Kidney glomerular epithelial cell (primary cell): ENCODE measurements around the gene STOX2.

Source experiments
- DNase-seq: peaks from one replicate; lab custom pipeline; 2025; lab: John Stamatoyannopoulos, UW

Gene STOX2, protein sequence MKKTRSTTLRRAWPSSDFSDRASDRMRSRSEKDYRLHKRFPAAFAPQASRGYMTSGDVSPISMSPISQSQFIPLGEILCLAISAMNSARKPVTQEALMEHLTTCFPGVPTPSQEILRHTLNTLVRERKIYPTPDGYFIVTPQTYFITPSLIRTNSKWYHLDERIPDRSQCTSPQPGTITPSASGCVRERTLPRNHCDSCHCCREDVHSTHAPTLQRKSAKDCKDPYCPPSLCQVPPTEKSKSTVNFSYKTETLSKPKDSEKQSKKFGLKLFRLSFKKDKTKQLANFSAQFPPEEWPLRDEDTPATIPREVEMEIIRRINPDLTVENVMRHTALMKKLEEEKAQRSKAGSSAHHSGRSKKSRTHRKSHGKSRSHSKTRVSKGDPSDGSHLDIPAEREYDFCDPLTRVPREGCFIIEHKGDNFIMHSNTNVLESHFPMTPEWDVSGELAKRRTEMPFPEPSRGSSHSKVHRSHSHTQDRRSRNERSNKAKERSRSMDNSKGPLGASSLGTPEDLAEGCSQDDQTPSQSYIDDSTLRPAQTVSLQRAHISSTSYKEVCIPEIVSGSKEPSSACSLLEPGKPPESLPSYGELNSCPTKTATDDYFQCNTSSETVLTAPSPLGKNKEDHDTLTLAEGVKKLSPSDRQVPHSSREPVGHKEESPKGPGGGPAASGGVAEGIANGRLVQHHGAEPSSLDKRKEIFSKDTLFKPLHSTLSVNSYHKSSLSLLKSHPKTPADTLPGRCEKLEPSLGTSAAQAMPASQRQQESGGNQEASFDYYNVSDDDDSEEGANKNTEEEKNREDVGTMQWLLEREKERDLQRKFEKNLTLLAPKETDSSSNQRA (N-terminal part only)

DNA sequence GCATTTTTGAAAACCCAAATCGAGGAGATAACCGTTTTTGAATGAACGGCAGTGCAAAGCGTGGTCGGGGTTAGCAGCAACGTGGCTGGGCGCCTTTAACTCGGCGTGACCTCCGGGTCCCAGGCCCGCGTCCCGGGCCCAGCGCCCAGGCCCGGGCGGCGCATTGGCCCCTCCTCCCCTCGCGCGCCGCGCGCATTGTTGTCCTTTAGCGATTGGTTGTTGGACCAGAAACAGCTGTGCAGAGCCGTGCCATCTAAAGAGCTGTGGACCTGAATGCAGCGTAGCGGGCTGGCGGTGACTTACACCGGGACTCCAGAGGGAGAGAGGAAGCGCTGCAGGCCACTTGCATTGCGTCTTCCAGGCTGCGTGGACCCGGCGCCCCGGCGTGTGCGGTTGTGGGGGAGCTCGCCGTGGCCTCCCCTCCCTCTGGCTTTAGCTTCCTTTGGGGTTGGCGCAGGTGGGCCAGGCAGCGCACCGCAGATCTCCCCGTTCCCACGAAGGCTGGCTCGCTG is at the start of gene STOX2:
Gene STOX2, plus strand, starts transcription at position 227 of the 512 bp plus-strand sequence. CDS start 1,484 bp downstream, outside the sequence.
- peak; percentile 45 for DNase-seq

DNA sequence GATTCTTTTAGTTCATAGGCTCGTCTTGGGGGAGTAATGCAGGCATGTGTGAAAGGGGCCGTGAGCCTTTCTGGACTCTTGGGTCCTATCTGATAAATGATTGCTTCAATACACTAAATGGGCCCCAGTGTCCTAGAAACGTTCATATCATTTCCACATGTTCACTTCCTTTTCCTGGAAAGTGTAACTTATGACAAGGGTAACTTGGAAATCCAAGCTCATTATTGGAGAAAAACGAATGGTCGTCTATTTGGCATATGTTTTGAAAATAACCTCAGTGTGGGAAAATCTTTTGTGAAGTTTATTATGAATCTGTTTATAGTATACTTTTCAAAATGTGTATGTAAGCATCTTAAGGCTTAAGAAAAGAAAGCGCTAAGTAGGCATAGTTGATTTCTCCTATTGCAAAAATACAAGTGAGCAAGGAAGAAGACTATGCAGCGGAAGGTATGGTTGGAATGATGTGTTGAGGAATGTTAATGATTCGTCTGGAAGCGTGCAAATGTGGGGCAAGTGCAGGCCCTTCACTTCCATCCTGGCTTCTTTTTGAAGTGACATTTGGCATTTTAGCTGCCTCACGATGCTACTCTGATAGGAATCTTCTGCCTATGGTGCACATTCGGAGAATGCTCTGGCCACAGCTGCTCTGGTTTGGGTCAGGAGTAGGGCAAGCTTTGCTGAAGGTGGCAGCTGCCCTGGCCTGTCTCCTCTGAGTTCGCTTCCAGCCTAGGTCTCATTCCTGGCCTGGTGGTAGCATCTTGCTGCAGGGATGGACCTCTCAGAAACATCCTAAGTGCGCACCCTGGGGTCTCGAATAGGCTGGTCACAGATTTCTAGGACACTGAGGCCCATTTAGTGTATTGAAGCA is 49.5 kb upstream of the STOX2 start:
- no peak for DNase-seq

DNA sequence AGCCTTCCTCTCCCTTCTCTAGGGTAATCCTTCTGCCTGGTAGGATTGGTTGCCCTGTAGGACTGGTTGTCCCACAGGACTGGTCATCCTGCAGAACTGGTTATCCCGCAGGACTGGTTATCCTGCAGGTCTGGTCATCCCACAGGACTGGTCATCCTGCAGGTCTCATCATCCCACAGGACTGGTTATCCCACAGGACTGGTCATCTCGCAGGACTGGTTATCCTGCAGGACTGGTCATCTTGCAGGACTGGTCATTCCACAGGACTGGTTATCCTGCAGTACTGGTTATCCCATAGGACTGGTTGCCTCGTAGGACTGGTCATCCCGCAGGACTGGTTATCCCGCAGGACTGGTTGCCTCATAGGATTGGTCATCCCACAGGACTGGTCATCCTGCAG is 48.1 kb upstream of the STOX2 start:
- no peak for DNase-seq

DNA sequence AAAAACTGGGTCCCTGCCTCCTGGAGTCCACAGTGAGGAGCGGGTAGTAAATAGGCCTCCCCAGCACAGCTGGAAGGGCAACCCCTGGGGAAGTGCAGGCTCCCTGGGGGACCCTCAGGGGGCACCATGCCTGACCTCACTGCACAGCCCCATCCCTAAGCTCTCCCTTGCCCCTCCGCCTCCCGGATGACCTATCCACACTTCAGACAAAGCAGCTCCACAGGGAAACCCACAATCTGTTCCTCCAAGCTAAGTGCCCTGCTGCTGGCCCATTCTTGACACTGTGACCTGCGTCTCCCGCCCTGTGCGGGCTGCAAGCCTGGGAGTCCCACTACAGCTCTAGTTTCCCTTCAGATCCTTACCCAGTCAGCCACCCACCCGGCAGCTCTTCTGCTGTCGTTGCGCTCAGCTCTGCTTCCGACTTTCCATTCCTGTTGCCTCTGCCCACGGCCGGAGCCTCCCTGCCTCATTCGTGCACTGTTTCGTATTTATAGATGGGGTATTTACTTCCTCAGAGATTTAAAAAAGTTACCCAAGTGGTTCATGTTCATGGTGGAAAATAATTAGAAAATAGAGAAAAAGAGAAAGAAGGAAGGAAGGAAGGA is 47.0 kb upstream of the STOX2 start:
- no peak for DNase-seq

DNA sequence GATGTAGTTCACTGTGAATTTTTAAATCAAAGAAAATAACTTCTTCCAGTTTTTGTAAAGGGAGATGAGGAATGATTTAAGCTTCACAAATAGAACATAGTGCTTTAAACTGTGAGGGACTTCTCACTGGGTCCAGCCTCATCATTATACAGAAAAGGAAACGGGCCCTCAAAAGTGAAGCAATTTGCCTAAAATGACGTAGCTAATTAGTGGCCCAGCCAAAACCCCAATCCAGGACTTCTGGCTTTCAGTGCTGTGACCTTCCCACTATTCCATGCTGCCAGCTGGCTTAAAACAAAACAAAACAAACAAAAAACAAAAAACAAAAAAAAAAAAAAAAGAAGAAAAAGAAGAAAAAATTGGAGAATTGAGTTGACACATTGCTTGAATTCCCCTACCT is 45.0 kb upstream of the STOX2 start:
- DNase-seq: no peak

DNA sequence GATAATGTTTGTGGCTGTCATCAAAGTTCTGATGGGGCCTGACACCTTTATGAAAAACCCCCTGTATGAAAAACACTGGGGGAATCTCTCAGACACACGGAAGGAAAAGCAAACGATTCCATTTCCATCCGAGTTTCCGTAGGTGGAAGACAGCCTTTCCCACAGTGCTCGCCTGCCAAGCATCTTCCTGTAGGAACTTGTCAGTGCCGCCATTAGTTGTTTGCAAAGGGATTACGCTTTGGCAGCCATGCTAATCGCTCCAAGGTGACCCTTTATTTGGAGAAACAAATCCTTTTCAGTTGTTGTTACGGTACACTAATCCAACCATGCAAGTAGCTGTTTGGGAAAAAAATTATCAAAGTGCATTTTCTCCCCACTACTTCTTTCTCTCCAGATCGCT is 44.4 kb upstream of the STOX2 start:
- no peak for DNase-seq

DNA sequence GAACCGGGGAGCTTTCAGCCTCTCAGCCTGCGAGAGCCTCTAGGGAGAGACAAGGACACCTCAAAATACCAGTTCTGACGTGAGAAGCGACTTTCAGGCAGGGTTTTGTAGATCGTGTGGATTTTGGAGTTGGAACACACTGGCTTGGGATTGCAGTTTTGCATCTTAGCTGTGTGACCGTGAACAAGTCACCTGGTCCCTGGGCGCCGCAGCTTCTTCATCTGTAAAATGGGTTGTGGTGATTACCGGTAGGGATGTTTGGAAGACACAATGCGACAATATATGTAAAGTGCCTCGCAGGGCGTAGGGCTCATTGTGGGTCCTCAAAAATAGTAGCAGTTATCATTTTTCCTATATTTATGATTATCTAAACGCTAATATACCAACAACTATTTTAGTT is 43.7 kb upstream of the STOX2 start:
- DNase-seq: no peak

DNA sequence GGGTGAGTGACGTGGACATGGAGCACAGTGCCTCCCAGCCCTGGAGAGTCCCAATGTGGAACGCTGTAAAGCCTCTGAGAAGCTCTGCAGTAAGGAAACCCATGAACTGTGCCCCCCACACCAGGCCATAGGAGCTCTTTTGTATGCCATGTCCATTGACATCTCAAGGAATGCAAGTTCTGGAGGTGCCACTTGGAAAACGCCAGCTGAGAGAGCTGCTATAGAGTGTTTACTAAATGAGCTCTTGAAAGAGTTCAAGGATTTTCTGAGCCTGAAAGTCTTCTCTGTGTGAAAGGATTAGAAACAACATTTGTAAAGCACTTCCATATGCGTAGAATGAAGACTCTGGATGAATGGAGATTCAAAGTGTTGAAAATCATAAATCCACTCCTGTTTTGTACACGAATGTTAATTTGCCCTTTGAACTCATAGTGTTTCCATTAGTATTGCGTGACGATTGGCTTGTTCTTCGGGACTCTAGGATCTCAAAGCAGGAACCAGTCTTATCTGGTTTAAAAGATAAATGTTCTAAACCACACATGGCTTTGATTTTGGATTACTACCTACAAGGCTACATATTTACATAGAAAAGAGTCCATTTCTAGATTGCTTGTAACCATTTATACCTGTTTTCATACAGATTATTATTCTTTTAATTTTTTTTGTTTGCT is 41.8 kb upstream of the STOX2 start:
- no peak for DNase-seq

DNA sequence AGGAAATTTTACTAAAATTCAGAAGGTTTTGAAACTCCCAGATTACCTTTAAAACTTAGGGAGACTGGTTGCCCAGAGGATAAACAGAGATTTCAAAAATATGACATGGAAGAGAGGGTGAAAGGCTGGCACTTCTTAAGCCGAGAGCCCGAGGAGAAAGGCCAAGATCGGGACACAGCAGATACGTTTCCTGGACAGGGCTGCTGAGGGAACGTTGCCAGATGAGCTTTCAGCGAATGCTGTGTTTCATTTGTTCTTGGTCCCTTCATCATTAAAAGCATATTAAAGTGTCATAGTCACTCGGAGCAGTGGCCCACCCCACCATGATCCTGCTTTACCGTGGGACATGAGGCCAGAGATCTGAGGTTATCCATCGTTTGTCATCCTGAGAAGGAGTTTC is 37.9 kb upstream of the STOX2 start:
- DNase-seq: no peak

DNA sequence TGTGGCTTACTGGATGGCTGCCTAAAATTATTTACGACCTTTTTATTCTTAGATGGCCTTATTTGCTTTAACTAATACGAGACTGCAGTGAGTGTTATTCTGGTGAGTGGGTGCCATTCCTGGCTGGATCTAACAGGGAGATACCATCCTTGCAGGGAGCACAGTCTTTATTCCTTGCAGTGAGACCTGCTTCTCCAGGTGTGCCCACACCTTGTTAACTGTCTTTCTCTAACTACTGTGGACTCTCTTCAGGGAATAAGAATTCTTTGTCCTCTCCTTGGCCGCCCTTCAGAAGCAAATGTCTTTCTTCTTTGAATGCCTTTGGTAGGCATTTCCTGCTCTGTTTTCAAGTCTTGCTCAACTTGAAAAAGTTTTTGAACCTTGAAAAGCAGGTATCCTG is 34.1 kb upstream of the STOX2 start:
- no peak for DNase-seq

DNA sequence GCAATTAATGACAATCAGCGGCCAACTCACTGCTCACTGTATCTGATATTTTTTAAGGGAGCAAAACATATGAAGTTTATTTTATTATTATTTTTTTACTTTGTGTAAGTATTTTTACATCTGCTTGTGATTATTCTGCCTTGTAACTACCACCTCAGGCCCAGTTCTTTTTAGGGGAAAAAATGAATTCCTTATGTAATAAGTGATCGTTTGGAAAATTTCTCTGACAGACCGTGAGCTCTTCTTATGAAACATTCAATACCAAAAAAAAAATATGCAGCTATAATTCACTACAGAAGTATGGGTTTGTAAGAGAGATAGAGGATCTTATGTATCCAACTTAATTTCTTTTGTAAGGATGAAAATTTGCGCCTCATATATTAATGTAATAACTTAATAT is 33.5 kb upstream of the STOX2 start:
- no peak for DNase-seq

DNA sequence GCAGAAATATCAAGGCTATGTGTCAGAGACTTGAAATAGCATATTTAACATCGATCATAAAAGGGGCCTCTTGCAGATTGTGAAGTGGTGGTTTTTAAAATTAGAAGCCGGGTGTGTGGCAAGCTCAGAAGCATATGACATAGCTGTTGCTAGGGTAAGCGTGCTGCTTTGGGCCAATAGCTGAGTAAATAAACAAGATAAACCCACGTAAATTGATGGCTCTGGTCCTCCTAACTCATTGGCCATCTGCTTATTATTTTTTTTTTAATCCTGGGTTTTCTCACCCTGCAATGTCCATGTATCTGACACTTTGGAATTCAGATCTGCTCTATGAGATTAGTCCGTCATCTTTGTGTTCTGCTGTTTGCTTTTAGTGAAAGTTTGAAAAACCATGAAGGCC is 32.6 kb upstream of the STOX2 start:
- DNase-seq: no peak

DNA sequence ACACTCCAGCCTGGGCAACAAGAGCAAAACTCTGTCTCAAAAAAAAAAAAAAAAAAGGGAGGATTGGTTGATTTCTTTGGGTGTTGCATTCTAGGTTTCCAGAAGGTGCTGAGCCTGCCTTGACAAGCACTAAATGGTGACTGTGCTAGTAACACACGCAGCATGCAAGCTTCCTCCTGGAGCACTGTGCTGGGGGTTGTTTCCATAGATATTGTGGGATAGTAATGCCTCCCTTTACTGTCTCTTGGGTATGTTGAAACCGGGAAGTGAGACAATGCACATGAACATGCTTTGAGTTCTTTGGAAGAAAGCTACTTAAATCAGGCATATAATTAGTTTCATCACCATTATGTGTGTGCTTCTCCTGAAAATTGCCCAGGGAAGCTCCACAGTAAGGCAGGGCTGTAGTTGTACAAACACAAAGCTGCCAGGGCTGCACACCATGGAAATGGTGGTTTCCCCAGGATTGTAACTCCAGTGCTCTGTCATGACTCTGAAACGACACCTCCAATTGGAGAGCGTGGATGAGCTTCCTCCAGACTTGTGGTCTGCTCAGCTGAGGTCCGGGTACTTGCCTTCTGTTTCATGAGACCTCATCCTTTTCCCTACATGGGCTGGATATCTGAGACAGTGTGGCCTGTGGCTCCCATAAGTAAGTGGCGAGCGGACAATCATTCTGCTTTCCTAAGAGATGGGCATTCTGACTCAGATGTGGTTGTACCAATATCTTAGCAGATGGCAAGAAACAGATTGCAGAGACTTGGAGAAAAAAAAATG is 31.5 kb upstream of the STOX2 start:
- DNase-seq: no peak

DNA sequence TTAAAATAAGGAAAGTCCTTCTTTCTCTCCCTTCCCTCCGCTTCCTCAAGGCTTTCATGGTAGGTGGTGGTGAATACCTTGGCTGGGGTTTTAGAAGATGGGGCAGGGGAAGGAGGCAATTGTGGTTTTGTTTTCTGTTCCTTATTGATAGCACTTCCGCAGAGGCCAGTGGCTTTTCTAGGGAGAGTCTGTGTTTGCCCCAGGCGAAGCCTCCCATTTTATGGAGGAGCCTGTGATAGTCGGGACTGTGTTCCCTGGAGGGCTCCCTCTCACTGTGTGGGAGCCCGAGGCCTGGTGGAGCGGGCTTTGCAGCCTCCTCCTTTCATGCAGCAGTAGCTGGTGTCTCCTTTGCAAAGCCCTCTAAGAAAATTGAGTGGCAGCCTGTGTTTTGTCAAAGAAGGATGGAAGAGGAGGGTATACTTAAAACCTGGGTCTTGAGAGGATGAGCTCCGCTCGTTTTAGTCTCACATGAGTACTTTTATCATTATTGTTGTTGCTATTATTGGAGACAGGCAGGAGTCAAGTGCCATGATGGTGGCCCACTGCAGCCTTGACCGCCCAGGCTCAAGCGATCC is 29.8 kb upstream of the STOX2 start:
- no peak for DNase-seq

DNA sequence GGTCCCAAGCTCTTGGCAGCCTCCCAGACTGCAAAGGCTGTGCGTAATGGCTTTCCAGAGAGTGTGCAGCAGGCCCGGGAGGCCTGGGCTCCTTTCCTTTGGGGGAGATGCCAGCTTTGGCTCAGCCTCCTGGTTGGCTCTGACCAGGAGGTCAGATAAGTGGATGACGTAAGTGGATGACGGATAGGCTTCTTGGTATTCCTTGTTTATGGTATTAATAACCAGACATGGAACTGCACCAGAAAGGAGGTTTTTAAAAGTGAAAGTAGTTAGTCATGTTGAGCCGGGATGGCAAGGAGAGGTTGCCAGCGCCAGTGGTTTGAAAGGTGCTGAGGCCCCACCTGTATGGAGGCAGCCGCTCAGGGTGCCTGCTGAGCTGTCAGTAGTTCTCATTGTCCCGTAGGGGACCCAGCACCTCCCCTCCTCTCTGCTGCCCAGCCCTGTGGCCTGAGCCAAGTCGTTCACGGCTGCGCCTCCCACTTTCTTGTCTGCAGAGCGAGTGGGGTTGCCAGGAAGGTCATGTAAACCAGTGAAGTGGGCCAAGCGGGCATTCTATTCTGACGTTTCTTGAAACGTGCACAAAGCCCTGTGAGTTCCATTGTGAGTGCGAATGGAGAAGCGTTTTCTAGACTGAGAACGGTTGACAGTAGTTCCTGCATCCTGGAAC is 28.7 kb upstream of the STOX2 start:
- DNase-seq: peak; percentile 91

DNA sequence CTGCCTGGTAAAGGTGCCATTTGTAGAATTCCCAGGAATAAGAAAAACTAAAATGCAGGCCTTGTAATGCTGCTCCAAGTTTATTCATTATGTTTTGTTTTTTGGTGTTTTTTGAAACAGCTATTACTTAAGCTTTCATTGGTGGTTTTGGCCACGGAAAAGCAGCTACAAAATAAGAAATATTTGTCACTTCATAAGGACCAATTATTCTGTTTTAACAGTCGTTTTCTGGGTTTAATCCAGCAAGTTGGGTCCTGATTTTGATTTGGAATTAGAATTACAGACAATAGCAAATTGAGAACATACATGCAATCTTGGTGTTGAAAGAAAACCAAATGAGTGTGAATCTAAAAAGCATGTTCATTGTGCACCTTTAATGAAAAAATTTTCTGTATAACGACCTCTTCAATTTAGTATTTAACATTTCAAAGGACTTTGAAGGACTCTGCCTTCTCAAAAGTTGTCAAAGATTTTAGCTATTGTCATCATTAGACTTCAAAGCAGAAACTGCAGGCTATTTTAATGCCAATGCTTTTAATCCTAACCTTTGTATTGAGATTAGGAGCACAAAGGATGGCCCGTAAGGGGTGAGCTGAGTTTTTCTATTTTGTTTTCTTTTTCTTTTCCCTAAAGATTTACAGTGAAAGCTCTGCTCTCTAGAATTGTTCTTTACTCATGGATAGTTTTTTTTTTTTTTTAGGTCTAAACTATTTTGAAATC is 26.7 kb upstream of the STOX2 start:
- DNase-seq: no peak

DNA sequence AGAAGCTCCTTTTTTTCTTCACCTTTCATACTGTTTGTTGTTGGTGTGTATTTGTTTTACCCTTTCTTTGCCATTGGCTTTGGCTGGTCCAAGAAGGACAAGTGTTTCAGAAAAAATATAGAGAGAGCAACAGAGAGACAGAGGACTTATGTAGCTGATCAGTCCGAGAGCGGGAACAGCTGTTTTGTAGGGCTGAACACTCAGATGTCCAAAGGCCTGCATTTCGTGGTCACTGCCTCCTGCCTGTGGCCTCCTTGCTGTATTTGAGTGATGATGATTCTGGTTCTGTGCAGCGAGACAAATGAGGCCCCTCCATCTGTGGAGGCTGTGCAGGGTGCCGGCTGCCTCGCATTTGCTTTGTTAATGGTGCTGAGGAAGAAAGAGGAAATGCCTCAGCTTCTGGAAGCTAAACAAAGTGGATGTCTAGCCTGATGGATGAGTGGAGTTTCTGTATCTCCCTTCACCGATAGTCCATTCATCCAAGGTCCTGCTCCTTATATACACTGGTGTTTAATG is 19.8 kb upstream of the STOX2 start:
- DNase-seq: no peak

DNA sequence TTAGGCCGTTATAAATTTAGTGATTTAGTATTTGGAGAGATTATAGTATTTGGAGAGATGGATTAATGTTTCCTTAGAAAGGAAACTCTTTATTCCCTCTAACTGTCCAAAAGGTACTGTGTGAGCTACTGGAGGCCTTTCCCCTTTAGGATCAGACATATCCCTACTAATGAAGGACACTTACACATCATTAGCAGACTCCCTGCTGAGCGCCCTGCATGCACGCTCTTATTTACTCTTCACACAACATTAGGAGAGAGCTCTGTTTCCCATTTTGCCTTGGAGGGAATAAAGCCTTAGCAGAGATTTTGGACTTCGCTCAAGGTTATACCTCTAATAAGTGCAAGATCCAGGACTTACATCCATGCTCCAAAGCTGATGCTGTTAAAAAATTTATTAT is 17.8 kb upstream of the STOX2 start:
- no peak for DNase-seq

DNA sequence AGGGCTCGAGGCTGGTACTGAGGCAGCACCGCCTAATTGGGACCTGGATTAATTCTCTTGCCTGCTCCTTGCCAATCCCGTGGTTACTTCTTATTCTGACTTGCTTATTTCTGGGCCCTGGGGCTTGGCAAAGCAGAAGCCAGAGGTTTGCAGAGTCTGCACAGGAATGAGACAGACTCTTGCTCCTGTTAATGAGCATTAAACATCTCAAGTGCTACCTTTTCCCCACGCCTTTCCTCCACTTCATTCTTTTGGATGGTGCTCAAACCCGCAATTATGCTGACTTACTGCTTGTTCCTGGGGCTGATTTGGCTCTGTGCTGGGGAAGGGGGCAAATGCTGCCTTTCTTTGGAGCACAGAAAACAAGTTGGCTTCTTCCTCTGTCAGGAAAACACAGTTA is 16.5 kb upstream of the STOX2 start:
- no peak for DNase-seq
